Ishikawa (cell line): Measurements from ENCODE around the gene SLC25A23.

Experiments used
- CEBPB ChIP-seq: IDR thresholded peaks from 2 replicates; pipeline ENCODE4 v1.6.1; 2012
- EGR1 ChIP-seq: IDR thresholded peaks from 2 replicates; pipeline ENCODE4 v1.6.1; 2012
- EP300 ChIP-seq: IDR thresholded peaks from 2 replicates; pipeline ENCODE4 v1.6.1; 2012; ENCODE audit warnings: borderline replicate concordance
- NFIC ChIP-seq: IDR thresholded peaks from 2 replicates; pipeline ENCODE4 v1.6.1; 2012
- RAD21 ChIP-seq: IDR thresholded peaks from 2 replicates; pipeline ENCODE4 v1.6.1; 2012; ENCODE audit warnings: low read depth
- TAF1 ChIP-seq: IDR thresholded peaks from 2 replicates; pipeline ENCODE4 v1.6.1; 2012; ENCODE audit warnings: low read depth, mild to moderate bottlenecking
- TCF12 ChIP-seq: IDR thresholded peaks from 2 replicates; pipeline ENCODE4 v1.6.1; 2012; ENCODE audit warnings: low read depth
- YY1 ChIP-seq: IDR thresholded peaks from 2 replicates; pipeline ENCODE4 v1.6.1; 2012; ENCODE audit warnings: low read depth
- TF ChIP-seq, protein P1 (sequence below): IDR thresholded peaks from 2 replicates; pipeline ENCODE4 v1.6.1; 2012
- TF ChIP-seq, protein P2 (sequence below): IDR thresholded peaks from 2 replicates; pipeline ENCODE4 v1.6.1; 2012; ENCODE audit warnings: low read depth, mild to moderate bottlenecking

DNA sequence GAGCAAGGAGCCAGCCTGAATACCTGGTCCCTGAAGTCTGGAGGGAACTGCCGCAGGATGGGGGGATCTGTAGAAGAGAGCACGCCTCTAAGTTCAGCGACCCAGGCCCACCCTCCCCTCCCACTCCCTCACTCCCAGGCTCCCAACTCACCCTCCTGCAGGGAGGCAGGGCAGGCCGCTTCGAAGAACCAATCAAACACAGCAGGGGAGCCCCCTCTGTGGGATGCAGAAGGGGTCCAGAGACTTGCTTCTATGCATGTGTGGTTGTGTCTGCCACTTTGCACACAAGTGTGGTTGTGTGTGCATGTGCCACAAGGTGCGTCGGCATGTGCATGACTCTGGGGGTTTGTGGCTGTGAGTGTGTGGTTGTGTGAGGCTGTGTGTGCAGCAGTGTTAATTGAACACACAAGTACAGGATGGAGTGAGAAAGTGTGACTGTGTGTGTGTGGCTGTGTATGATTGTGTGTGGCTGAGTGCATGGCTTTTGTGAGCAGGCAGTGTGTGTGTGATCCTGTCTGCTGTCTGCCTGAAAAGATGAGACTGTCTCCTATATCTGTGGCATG is 20.3 kb upstream of the SLC25A23 start:
- TF ChIP-seq, protein P1, sequence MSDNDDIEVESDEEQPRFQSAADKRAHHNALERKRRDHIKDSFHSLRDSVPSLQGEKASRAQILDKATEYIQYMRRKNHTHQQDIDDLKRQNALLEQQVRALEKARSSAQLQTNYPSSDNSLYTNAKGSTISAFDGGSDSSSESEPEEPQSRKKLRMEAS = no peak
- TF ChIP-seq NFIC = no peak
- TF ChIP-seq EGR1 = no peak
- no peak for TF ChIP-seq EP300
- no peak for TF ChIP-seq RAD21
- TF ChIP-seq CEBPB = no peak
- no peak for TF ChIP-seq TAF1
- no peak for TF ChIP-seq YY1
- TF ChIP-seq, protein P2, sequence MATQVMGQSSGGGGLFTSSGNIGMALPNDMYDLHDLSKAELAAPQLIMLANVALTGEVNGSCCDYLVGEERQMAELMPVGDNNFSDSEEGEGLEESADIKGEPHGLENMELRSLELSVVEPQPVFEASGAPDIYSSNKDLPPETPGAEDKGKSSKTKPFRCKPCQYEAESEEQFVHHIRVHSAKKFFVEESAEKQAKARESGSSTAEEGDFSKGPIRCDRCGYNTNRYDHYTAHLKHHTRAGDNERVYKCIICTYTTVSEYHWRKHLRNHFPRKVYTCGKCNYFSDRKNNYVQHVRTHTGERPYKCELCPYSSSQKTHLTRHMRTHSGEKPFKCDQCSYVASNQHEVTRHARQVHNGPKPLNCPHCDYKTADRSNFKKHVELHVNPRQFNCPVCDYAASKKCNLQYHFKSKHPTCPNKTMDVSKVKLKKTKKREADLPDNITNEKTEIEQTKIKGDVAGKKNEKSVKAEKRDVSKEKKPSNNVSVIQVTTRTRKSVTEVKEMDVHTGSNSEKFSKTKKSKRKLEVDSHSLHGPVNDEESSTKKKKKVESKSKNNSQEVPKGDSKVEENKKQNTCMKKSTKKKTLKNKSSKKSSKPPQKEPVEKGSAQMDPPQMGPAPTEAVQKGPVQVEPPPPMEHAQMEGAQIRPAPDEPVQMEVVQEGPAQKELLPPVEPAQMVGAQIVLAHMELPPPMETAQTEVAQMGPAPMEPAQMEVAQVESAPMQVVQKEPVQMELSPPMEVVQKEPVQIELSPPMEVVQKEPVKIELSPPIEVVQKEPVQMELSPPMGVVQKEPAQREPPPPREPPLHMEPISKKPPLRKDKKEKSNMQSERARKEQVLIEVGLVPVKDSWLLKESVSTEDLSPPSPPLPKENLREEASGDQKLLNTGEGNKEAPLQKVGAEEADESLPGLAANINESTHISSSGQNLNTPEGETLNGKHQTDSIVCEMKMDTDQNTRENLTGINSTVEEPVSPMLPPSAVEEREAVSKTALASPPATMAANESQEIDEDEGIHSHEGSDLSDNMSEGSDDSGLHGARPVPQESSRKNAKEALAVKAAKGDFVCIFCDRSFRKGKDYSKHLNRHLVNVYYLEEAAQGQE = no peak
- no peak for TF ChIP-seq TCF12
